ENCODE data around the gene EZH1.

DNA sequence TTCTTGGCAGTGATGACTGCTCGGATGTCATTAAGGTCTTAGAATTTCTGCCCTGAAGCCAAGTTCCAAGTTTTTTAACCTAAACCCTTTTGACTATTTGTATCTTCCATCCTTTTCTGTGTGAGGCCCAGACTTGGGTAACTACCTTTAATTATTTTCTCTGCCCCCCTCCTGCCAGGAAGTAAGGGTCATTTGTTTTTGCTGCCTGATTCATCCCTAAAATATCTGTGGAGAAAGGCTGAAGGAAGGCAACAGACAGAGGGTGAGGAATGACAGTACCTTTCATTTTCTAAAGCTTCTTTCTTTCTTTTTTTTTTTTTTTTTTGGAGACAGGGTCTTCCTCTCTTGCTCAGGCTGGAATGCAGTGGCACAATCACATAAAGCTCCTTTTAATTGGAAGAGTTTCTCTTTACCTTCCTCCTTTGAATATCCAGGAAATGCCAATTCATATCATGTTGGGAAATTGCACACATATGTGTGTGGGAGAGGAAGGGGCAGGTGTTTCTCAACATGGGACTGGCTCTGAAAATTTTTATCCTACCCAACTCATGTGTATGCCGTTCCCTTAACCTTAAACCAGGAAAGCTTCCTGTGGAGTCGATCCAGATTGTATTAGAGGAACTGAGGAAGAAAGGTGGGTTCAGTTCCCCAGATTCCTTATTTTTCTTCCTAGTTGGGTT, 29.4 kb upstream of the EZH1 start:
- TF ChIP-seq, protein P1, sequence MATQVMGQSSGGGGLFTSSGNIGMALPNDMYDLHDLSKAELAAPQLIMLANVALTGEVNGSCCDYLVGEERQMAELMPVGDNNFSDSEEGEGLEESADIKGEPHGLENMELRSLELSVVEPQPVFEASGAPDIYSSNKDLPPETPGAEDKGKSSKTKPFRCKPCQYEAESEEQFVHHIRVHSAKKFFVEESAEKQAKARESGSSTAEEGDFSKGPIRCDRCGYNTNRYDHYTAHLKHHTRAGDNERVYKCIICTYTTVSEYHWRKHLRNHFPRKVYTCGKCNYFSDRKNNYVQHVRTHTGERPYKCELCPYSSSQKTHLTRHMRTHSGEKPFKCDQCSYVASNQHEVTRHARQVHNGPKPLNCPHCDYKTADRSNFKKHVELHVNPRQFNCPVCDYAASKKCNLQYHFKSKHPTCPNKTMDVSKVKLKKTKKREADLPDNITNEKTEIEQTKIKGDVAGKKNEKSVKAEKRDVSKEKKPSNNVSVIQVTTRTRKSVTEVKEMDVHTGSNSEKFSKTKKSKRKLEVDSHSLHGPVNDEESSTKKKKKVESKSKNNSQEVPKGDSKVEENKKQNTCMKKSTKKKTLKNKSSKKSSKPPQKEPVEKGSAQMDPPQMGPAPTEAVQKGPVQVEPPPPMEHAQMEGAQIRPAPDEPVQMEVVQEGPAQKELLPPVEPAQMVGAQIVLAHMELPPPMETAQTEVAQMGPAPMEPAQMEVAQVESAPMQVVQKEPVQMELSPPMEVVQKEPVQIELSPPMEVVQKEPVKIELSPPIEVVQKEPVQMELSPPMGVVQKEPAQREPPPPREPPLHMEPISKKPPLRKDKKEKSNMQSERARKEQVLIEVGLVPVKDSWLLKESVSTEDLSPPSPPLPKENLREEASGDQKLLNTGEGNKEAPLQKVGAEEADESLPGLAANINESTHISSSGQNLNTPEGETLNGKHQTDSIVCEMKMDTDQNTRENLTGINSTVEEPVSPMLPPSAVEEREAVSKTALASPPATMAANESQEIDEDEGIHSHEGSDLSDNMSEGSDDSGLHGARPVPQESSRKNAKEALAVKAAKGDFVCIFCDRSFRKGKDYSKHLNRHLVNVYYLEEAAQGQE (IDR thresholded peaks at IDR 0.05; ENCODE audit: insufficient read depth in 1 of 2, low read depth in 2 of 2, low read length in 2 of 2) = no peak
- TF ChIP-seq POLR2AphosphoS5 (IDR thresholded peaks at IDR 0.05; ENCODE audit: low read depth, low read length) = no peak
